Osteocyte (in vitro differentiated cells): ENCODE data around the gene MINDY1. TPM values are rescaled to one million over a fixed set of nuclear protein-coding genes. Genes with fewer than 3 reads are reported as not detected.

ENCODE experiments used
- DNase-seq: peaks from one replicate; pipeline ENCODE4 v3.0.0; 2021; ENCODE audit warnings: mixed read lengths; ENCODE audit not compliant: unreplicated experiment; ENCODE audit errors: extremely low spot score
- H3K27ac Mint-ChIP-seq: one replicate; pipeline ENCODE4 v1.8.0; 2021; ENCODE audit warnings: mild to moderate bottlenecking, mixed read lengths; ENCODE audit not compliant: unreplicated experiment
- H3K27me3 Mint-ChIP-seq: one replicate; pipeline ENCODE4 v1.8.0; 2021; ENCODE audit warnings: mixed read lengths; ENCODE audit not compliant: unreplicated experiment
- H3K36me3 Mint-ChIP-seq: one replicate; pipeline ENCODE4 v1.8.0; 2021; ENCODE audit warnings: mixed read lengths; ENCODE audit not compliant: unreplicated experiment
- H3K4me1 Mint-ChIP-seq: one replicate; pipeline ENCODE4 v1.8.0; 2021; ENCODE audit warnings: mixed read lengths; ENCODE audit not compliant: unreplicated experiment
- H3K4me3 Mint-ChIP-seq: one replicate; pipeline ENCODE4 v1.8.0; 2021; ENCODE audit warnings: mild to moderate bottlenecking, moderate library complexity, mixed read lengths; ENCODE audit not compliant: unreplicated experiment
- H3K9me3 Mint-ChIP-seq: one replicate; pipeline ENCODE4 v1.8.0; 2021; ENCODE audit warnings: mixed read lengths; ENCODE audit not compliant: unreplicated experiment
- CTCF ChIP-seq: fragments of 200-600 bp; sonication (generic); IDR thresholded peaks from 2 replicates; pipeline ENCODE4 v1.5.0; 2021; ENCODE audit warnings: antibody characterized with exemption, mild to moderate bottlenecking, moderate library complexity
- total RNA-seq: library from RNA; stranded (reverse); gene quantifications from 2 replicates; pipeline ENCODE4 v1.2.1, GENCODE V29; 2021

MINDY1 gene
- total RNA-seq, 1 donor from 2014 or later: 22.2 TPM

- H3K9me3 Mint-ChIP-seq: no peaks in the 10 kb centered on the region
- TF ChIP-seq CTCF: no peak
Observed at GRCh38 chr1:150997949-150998348, 8.8 kb downstream of the MINDY1 start.

GRCh38 chr1:150997126-150997872, 9.4 kb downstream of the MINDY1 start:
- H3K27me3 Mint-ChIP-seq: no peaks in the 10 kb centered on the region
- H3K36me3 Mint-ChIP-seq: peaks cover 17% of the 10 kb centered on the region
- TF ChIP-seq CTCF: no peak
- H3K9me3 Mint-ChIP-seq: no peaks in the 10 kb centered on the region
- no peak overlapping the region for H3K4me3 Mint-ChIP-seq
- peaks cover 4% of the 10 kb centered on the region for H3K4me1 Mint-ChIP-seq
- H3K27ac Mint-ChIP-seq: no peak overlapping the region
- no peak for DNase-seq

More at GRCh38 chr1:150997949-150998348, 8.8 kb downstream of the MINDY1 start:
- Mint-ChIP-seq H3K36me3 (peaks cover 21% of the 10 kb centered on the region), H3K4me1 (peaks cover 9% of the 10 kb centered on the region), H3K27ac (no peak overlapping the region), H3K27me3 (no peaks in the 10 kb centered on the region), H3K4me3 (no peak overlapping the region)
- DNase-seq: no peak

GRCh38 chr1:150995896-150996295, 10.8 kb downstream of the MINDY1 start:
- DNase-seq: no peak
- H3K27me3 Mint-ChIP-seq: no peaks in the 10 kb centered on the region
- peak; percentile 82 for TF ChIP-seq CTCF
- no peak overlapping the region for H3K27ac Mint-ChIP-seq
- peaks cover 9% of the 10 kb centered on the region for H3K36me3 Mint-ChIP-seq
- no peak overlapping the region for H3K4me3 Mint-ChIP-seq
- H3K4me1 Mint-ChIP-seq: peaks cover 4% of the 10 kb centered on the region
- no peaks in the 10 kb centered on the region for H3K9me3 Mint-ChIP-seq

GRCh38 chr1:150995460-150995859, 11.2 kb downstream of the MINDY1 start:
- Mint-ChIP-seq H3K36me3 (peaks cover 9% of the 10 kb centered on the region), H3K4me3 (no peak overlapping the region), H3K4me1 (peaks cover 4% of the 10 kb centered on the region), H3K27me3 (no peaks in the 10 kb centered on the region), H3K9me3 (no peaks in the 10 kb centered on the region), H3K27ac (no peak overlapping the region)
- no peak for DNase-seq
- no peak for TF ChIP-seq CTCF

GRCh38 chr1:150994248-150994647, 12.5 kb downstream of the MINDY1 start:
- no peak for DNase-seq
- H3K36me3 Mint-ChIP-seq: peaks cover 9% of the 10 kb centered on the region
- H3K4me3 Mint-ChIP-seq: no peak overlapping the region
- peaks cover 4% of the 10 kb centered on the region for H3K4me1 Mint-ChIP-seq
- no peak for TF ChIP-seq CTCF
- H3K9me3 Mint-ChIP-seq: no peaks in the 10 kb centered on the region
- no peaks in the 10 kb centered on the region for H3K27me3 Mint-ChIP-seq
- no peak overlapping the region for H3K27ac Mint-ChIP-seq
